B cell (primary cell): ENCODE measurements around the gene RETREG1.

Source experiments
- EZH2 ChIP-seq: IDR thresholded peaks from 2 replicates; pipeline ENCODE4 v1.6.1; 2012; ENCODE audit warnings: borderline replicate concordance, low read depth, mild to moderate bottlenecking, moderate library complexity, low read length; ENCODE audit not compliant: insufficient read depth, poor library complexity, severe bottlenecking
- TF ChIP-seq, protein P1 (sequence below): fragments of 200-600 bp; IDR thresholded peaks from one replicate; pipeline ENCODE4 v1.8.0; 2022; ENCODE audit warnings: antibody characterized with exemption, mild to moderate bottlenecking

- TF ChIP-seq, protein P1, sequence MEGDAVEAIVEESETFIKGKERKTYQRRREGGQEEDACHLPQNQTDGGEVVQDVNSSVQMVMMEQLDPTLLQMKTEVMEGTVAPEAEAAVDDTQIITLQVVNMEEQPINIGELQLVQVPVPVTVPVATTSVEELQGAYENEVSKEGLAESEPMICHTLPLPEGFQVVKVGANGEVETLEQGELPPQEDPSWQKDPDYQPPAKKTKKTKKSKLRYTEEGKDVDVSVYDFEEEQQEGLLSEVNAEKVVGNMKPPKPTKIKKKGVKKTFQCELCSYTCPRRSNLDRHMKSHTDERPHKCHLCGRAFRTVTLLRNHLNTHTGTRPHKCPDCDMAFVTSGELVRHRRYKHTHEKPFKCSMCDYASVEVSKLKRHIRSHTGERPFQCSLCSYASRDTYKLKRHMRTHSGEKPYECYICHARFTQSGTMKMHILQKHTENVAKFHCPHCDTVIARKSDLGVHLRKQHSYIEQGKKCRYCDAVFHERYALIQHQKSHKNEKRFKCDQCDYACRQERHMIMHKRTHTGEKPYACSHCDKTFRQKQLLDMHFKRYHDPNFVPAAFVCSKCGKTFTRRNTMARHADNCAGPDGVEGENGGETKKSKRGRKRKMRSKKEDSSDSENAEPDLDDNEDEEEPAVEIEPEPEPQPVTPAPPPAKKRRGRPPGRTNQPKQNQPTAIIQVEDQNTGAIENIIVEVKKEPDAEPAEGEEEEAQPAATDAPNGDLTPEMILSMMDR, result no peak
- no peak for TF ChIP-seq EZH2
Observed at GRCh38 chr5:16548115-16548514, 68.7 kb downstream of the RETREG1 start.
